ENCODE results near the gene PYCR2. TPM values are rescaled to one million over a fixed set of nuclear protein-coding genes. Genes with fewer than 3 reads are reported as not detected.

PYCR2 gene
- total RNA-seq, 4 donors from 2014 or later: 31.9 to 50.3 (median 42.5) TPM

GRCh38 chr1:225872075-225872430 lies 52.0 kb downstream of the PYCR2 start:
- Histone ChIP-seq H3K4me1 (peaks cover 4 to 10% of the 10 kb centered on the region in 2 donors), H3K27ac (no peak overlapping the region), H3K36me3 (peaks cover 0 to 63% of the 10 kb centered on the region in 2 donors), H3K27me3 (no peaks in the 10 kb centered on the region), H3K9me3 (no peaks in the 10 kb centered on the region), H3K4me3 (no peak overlapping the region)
- intact Hi-C loops (cut with DNase I; ENCODE audit: low total_unique reads): no loop called here
- DNase-seq (no peak), ATAC-seq (no peak)
- TF ChIP-seq, protein P1, sequence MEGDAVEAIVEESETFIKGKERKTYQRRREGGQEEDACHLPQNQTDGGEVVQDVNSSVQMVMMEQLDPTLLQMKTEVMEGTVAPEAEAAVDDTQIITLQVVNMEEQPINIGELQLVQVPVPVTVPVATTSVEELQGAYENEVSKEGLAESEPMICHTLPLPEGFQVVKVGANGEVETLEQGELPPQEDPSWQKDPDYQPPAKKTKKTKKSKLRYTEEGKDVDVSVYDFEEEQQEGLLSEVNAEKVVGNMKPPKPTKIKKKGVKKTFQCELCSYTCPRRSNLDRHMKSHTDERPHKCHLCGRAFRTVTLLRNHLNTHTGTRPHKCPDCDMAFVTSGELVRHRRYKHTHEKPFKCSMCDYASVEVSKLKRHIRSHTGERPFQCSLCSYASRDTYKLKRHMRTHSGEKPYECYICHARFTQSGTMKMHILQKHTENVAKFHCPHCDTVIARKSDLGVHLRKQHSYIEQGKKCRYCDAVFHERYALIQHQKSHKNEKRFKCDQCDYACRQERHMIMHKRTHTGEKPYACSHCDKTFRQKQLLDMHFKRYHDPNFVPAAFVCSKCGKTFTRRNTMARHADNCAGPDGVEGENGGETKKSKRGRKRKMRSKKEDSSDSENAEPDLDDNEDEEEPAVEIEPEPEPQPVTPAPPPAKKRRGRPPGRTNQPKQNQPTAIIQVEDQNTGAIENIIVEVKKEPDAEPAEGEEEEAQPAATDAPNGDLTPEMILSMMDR (IDR thresholded peaks at IDR 0.05 in 4 of 5, conservative IDR thresholded peaks at IDR 0.05 in 1 of 5): no peak
- TF ChIP-seq POLR2A (IDR thresholded peaks at IDR 0.05): no peak
- in situ Hi-C loops (cut with MboI; ENCODE audit: low sequenced_read_pairs in 4 of 4): no loop called here

DNA sequence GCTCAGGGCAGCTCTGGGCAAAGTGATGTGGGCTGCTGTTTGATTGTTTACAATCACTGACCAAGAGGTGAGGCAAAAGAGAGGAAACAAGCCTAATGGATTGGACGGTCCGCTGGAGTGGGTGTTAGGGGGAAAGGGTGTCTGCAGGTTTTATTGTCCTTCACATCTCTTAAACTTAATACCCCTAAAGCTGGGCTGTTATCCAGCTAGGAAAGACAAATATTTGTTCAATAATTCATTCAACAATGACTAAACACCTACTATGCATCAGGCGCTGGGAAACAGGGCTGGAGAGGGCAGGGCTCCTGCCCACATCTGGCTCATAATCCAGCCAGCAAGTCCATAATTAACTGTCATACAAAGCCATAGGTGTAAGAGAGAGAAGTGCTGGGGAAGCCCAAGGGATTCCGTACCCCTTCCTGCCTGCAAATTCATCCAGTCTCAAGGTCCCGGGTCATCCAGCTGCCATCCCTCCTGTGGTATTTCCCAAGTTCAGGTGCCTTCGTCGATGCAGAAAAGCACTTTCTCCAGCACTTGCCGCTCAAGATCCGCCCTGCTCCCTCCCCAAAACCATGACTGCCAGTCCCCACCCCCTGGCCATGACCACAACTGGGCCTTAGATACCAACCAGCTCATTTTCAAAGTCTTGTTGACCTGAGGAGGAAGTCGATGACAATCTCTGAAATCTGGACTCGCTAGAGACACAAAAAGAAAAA lies 52.5 kb downstream of the PYCR2 start:
- H3K36me3 ChIP-seq: peaks cover 0 to 66% of the 10 kb centered on the region in 2 donors
- peaks cover 0 to 5% of the 10 kb centered on the region in 2 donors for H3K4me1 ChIP-seq
- no peak overlapping the region for H3K27ac ChIP-seq
- DNase-seq (no peak), ATAC-seq (no peak)
- no peaks in the 10 kb centered on the region for H3K27me3 ChIP-seq
- no peak overlapping the region for H3K4me3 ChIP-seq
- no peak for TF ChIP-seq POLR2A (IDR thresholded peaks at IDR 0.05)
- TF ChIP-seq, protein P1 (IDR thresholded peaks at IDR 0.05 in 4 of 5, conservative IDR thresholded peaks at IDR 0.05 in 1 of 5): no peak
- no peaks in the 10 kb centered on the region for H3K9me3 ChIP-seq
- in situ Hi-C loops (cut with MboI; ENCODE audit: low sequenced_read_pairs in 4 of 4): no loop called here
- intact Hi-C loops (cut with DNase I; ENCODE audit: low total_unique reads): no loop called here

DNA sequence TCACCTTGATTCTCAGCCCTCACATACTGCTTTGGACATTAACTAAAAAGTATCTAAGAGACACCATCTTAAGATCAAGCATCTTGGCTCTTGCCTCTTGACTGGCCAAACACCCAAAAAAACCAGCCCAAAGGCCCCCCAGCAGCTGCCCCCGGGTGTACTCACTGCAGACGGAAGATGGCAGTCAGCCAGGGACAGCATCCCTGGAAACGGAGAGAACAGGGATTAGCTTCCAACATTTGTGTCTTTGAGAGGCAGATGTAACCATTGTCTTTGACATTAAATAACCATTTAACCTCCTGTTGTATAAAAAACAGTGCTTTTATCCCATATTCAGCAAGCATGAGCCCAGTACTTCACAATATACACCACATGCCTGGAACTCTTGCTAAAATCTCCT lies 53.1 kb downstream of the PYCR2 start:
- no peak for TF ChIP-seq POLR2A (IDR thresholded peaks at IDR 0.05)
- TF ChIP-seq, protein P1 (IDR thresholded peaks at IDR 0.05 in 4 of 5, conservative IDR thresholded peaks at IDR 0.05 in 1 of 5): no peak
- Histone ChIP-seq H3K4me3 (no peak overlapping the region), H3K27me3 (no peaks in the 10 kb centered on the region), H3K4me1 (no peaks in the 10 kb centered on the region), H3K9me3 (no peaks in the 10 kb centered on the region), H3K36me3 (peaks cover 0 to 72% of the 10 kb centered on the region in 2 donors), H3K27ac (no peak overlapping the region)
- ATAC-seq (no peak), DNase-seq (no peak)
- intact Hi-C loops (cut with DNase I; ENCODE audit: low total_unique reads) (no loop called here), in situ Hi-C loops (cut with MboI; ENCODE audit: low sequenced_read_pairs in 4 of 4) (no loop called here)

Small RNA genes lying within 50 kb of the gene (microRNA-seq; reads per million reads assigned to microRNA genes)
- gene MIR6741 (ENCODE audit: borderline replicate concordance in 2 of 2): 0 reads per million in 2 donors

Other genes starting within 250 kb of the PYCR2 start
- gene SRP9, start 146.4 kb downstream of the PYCR2 start, total RNA-seq: 100 to 1,000 TPM; 182 to 207 (median 198) TPM
- gene EPHX1, start 114.1 kb downstream of the PYCR2 start, total RNA-seq: 100 to 1,000 TPM in 2 of 4 donors, 10 to 100 TPM in 2; 65.7 to 155 (median 108) TPM
- 10 to 100 TPM in 2 of 4 donors, 1 to 10 TPM in 2; 6.3 to 19.5 (median 10.6) TPM for gene TMEM63A, start 41.9 kb downstream of the PYCR2 start, total RNA-seq
- gene LEFTY1, start 35.1 kb downstream of the PYCR2 start, total RNA-seq: under 1 TPM in 1 of 4 donors, not detected in 3; 0.97 TPM
- gene LEFTY2, start 17.0 kb upstream of the PYCR2 start, total RNA-seq: under 1 TPM in 1 of 4 donors, not detected in 3; 0.20 TPM
- 10 to 100 TPM; 20.1 to 30.0 (median 23.0) TPM for gene SDE2, start 75.1 kb upstream of the PYCR2 start, total RNA-seq
- gene H3-3A, start 138.5 kb upstream of the PYCR2 start, total RNA-seq: 100 to 1,000 TPM; 163 to 289 (median 191) TPM